ENCODE results near the gene NR4A1.

GRCh38 chr12:52015532-52016041, 35.7 kb upstream of the NR4A1 start:
- TF ChIP-seq CTCF (conservative IDR thresholded peaks at IDR 0.05; ENCODE audit: low read depth, low read length) (no peak), EZH2 (IDR thresholded peaks at IDR 0.05; ENCODE audit: low read length, unreplicated experiment) (no peak)
